Spinal cord (tissue), 10 donors: Measurements from ENCODE around the gene TECPR2. TPM values are rescaled to one million over a fixed set of nuclear protein-coding genes. Genes with fewer than 3 reads are reported as not detected.
A peak's percentile ranks its signal among the peaks of the same experiment; 100 is the strongest.

Experiments used
- DNase-seq, 6 donors: peaks; one replicate each; pipeline versions ENCODE4 v3.0.0 to v3.0.0-alpha.2; 2013 to 2015; ENCODE audit warnings: low spot score in 6 of 6, low read depth in 4 of 6
- H3K27ac ChIP-seq: one replicate; pipeline ENCODE4 v1.5.1; 2013; ENCODE audit warnings: low read depth, low read length, control low read depth
- H3K27me3 ChIP-seq: one replicate; pipeline ENCODE4 v1.6.1; 2013; ENCODE audit warnings: low read length; ENCODE audit not compliant: control insufficient read depth, insufficient read depth
- H3K36me3 ChIP-seq: one replicate; pipeline ENCODE4 v1.6.1; 2013; ENCODE audit warnings: low read length; ENCODE audit not compliant: control insufficient read depth, insufficient read depth
- H3K4me1 ChIP-seq: one replicate; pipeline ENCODE4 v1.6.1; 2013; ENCODE audit warnings: low read length; ENCODE audit not compliant: control insufficient read depth, insufficient read depth
- H3K4me3 ChIP-seq: one replicate; pipeline ENCODE4 v1.5.1; 2013; ENCODE audit warnings: low read depth, low read length, control low read depth
- H3K9me3 ChIP-seq: one replicate; pipeline ENCODE4 v1.6.1; 2013; ENCODE audit warnings: low read length; ENCODE audit not compliant: control insufficient read depth, insufficient read depth
- WGBS: methylation state at CpG from one replicate; pipeline ENCODE4 v1.1.5; 2013; ENCODE audit warnings: missing lambda C conversion rate; ENCODE audit not compliant: insufficient coverage; 5-methylcytosine and 5-hydroxymethylcytosine counted together
- polyA plus RNA-seq, 2 donors: library from polyadenylated mRNA; unstranded; fragments of 120-200 nt; gene quantifications; one replicate each; pipeline ENCODE4 v1.2.1, GENCODE V29; 2013; ENCODE audit not compliant: insufficient read length in 2 of 2
- total RNA-seq, 2 donors: library from RNA; depleted of rRNA in 1 of 2; stranded (reverse); fragments of 120-200 nt in 1 of 2; fragments of >200 nt in 1 of 2; gene quantifications; one replicate each; pipeline versions ENCODE4 v1.2.3 to v1.2.4, GENCODE V29; 2013 to 2014
- donor health status: healthy.

TECPR2 gene
- total and polyA plus RNA-seq, 4 donors, result 19.4 to 48.8 (median 34.6) TPM

DNA sequence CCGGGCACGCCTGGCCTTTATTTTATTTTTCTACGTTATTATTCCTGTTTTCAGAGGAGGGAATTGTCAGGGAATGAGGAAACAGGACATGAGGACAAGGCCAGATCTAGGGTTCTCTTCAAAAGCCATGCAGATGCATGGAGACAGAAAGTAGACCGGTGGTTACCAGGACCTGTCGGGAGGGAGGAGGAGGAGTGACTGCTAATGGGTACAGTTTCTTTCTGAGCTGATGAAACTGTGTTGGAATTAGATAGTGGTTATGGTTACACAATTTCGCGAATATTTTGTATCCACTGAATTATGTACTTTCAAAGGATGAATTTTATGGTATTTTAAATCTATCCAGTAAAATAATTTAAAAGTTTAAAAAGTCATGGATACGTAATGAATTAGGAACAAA is 31.9 kb upstream of the TECPR2 start:
- Histone ChIP-seq H3K4me3 (no peak overlapping the region), H3K27ac (no peak overlapping the region), H3K36me3 (peaks cover 52% of the 10 kb centered on the region), H3K9me3 (no peaks in the 10 kb centered on the region), H3K4me1 (no peaks in the 10 kb centered on the region), H3K27me3 (no peaks in the 10 kb centered on the region)
- 99% methylated on average over 5 of the region's 8 CpGs for WGBS
- DNase-seq, result no peak

DNA sequence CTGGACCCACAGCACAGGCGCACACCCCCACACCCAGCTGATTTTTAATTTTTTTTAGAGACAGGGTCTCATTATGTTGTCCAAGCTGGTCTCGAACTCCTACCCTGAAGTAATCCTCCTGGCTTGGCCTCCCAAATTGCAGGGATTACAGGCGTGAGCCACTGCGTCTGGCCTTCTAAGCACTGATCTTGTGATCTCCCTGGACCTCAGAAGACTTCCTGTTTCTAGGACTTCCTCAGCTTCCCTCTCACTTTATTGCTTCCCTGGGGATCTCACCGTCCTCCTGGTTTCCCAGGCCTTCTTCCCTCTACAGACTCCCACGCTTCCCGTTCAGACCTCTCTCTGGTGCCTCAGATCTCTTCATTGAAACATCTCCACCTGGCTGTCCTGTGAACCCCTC is 29.4 kb upstream of the TECPR2 start:
- no peak overlapping the region for H3K4me3 ChIP-seq
- no peak for DNase-seq
- H3K36me3 ChIP-seq, result peaks cover 65% of the 10 kb centered on the region
- no peaks in the 10 kb centered on the region for H3K4me1 ChIP-seq
- H3K9me3 ChIP-seq, result no peaks in the 10 kb centered on the region
- H3K27me3 ChIP-seq, result no peaks in the 10 kb centered on the region
- H3K27ac ChIP-seq, result no peak overlapping the region
- 82% methylated on average over 7 of the region's 7 CpGs for WGBS

DNA sequence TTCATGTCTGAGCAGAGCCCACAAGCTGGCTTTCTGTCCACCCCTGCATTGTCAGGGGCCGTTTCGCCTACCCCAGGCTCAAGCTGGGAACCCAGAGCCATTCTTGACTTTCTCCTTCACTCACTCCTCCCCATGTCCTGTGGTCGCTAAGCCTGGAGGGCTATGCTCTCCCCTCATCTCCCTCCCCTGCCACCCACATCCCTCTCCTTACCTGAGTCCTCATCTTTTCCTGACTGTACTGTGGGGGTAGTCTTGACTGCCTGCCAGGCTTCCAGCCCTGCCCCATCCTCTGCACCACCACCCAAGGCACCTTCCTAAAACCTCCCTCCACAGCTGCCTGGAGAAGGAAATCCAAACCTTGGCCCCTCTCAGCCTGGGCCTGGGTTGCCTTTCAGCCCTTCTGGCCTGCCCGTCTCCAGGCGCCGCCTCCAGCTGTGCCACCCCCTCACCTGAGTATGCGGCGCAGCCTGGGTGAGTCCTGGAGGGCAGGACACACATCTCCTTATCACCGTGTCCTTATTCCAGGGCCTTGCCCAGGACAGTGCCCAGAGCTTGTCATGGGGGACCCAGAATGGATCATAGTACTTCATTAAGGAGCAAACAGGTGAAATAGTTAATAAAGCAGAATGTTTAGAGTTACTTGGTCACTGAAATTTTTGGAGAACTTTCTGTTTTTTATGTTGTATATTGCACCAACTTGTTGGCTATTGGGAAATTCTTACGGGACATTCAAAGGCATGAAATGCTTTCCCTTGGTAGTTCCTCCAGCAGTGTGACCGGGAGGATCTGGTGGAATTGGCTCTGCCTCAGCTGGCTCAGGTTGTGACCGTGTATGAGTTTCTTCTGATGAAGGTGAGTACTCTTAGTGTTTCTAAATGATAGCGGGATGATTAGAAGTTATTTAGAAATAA is 28.7 kb upstream of the TECPR2 start:
- DNase-seq, result no peak

DNA sequence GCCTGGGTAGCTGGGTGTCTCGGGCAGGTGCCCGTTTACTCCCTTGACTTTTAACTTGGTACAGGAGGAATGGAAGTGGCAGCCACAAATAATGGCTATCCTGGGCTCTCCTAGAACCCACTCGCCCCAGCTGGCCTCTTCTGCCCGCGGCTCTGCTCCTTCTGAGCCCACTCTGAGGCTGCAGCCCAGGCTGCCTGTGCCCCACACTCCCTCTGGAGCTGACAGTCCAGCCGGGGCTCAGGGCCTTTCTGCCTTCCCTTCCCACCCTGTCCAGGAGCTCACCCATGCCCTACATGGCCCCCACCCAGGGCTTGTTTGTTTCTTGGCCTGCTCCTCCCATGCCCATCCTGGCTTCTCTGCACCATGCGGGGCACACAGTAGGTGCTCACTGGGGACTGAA is 27.6 kb upstream of the TECPR2 start:
- no peaks in the 10 kb centered on the region for H3K4me1 ChIP-seq
- WGBS, result 95% methylated on average over 7 of the region's 7 CpGs
- no peaks in the 10 kb centered on the region for H3K9me3 ChIP-seq
- DNase-seq, result no peak
- peaks cover 71% of the 10 kb centered on the region for H3K36me3 ChIP-seq
- no peak overlapping the region for H3K27ac ChIP-seq
- no peak overlapping the region for H3K4me3 ChIP-seq
- H3K27me3 ChIP-seq, result no peaks in the 10 kb centered on the region

More for the DNA sequence above, 28.7 kb upstream of the TECPR2 start:
- no peak overlapping the region for H3K4me3 ChIP-seq
- no peaks in the 10 kb centered on the region for H3K27me3 ChIP-seq
- WGBS, result 95% methylated on average over 9 of the region's 13 CpGs
- no peaks in the 10 kb centered on the region for H3K9me3 ChIP-seq
- H3K4me1 ChIP-seq, result no peaks in the 10 kb centered on the region
- no peak overlapping the region for H3K27ac ChIP-seq
- H3K36me3 ChIP-seq, result peaks cover 66% of the 10 kb centered on the region

DNA sequence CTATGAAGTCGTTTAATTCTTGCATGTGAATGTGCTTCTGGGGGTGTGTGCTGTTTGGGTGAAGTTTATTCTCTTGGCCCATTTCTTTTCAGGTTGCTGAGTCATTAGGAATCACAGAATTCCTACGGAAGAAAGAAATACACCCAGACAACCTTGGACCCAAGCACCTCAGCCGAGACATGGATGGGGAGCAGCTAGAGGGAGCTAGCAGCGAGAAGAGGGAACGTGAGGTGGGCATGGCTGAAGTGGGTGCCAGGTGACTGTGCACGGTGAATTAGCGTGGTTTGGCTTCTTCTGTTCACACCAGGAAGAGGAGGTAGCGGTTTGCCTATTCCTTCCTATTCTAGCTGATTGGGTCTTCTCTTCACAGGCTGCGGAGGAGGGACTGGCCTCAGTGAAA is 24.0 kb upstream of the TECPR2 start:
- H3K9me3 ChIP-seq, result no peaks in the 10 kb centered on the region
- WGBS, result 94% methylated on average over 6 of the region's 9 CpGs
- peaks cover 78% of the 10 kb centered on the region for H3K36me3 ChIP-seq
- no peaks in the 10 kb centered on the region for H3K27me3 ChIP-seq
- no peak for DNase-seq
- no peak overlapping the region for H3K4me3 ChIP-seq
- no peak overlapping the region for H3K27ac ChIP-seq
- H3K4me1 ChIP-seq, result peaks cover 3% of the 10 kb centered on the region

DNA sequence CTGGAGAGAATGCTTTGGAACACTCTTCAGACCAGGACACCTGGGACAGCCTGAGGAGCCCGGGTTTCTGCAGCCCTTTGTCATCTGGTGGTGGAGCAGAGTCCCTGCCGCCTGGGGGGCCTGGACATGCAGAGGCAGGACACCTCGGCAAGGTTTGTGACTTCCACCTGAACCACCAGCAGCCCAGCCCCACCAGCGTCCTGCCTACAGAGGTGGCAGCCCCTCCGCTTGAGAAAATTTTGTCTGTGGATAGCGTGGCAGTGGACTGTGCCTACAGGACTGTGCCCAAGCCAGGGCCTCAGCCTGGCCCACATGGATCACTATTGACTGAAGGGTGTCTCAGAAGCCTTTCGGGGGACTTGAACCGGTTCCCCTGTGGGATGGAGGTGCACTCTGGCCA is 21.2 kb upstream of the TECPR2 start:
- 100% methylated on average over 8 of the region's 8 CpGs for WGBS
- Histone ChIP-seq H3K4me3 (no peak overlapping the region), H3K36me3 (peaks cover 82% of the 10 kb centered on the region), H3K27ac (no peak overlapping the region), H3K27me3 (no peaks in the 10 kb centered on the region), H3K9me3 (no peaks in the 10 kb centered on the region), H3K4me1 (peaks cover 16% of the 10 kb centered on the region)
- no peak for DNase-seq

DNA sequence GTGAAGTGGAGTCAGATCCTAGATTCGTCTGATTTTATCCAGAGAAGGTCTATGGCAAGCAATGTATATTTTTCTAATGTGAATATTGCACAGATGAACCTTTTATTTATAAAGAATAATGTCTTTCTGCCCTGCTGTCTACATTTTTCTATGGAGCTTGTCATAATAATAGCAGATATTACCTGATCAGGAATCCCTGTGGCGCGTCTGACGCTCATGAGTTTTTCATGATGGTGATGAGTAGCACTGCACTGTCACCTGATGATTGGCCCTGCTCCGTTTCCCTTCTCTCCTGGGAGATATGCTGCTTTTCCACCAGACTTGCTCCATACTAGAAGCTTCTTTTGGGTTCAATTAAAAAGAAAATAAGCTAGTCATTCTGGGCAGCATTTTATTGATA is 20.5 kb upstream of the TECPR2 start:
- Histone ChIP-seq H3K9me3 (no peaks in the 10 kb centered on the region), H3K36me3 (peaks cover 80% of the 10 kb centered on the region), H3K27ac (no peak overlapping the region), H3K4me3 (no peak overlapping the region), H3K4me1 (peaks cover 16% of the 10 kb centered on the region), H3K27me3 (no peaks in the 10 kb centered on the region)
- no CpG with 5 or more reads among the region's 5 CpGs for WGBS
- no peak for DNase-seq

DNA sequence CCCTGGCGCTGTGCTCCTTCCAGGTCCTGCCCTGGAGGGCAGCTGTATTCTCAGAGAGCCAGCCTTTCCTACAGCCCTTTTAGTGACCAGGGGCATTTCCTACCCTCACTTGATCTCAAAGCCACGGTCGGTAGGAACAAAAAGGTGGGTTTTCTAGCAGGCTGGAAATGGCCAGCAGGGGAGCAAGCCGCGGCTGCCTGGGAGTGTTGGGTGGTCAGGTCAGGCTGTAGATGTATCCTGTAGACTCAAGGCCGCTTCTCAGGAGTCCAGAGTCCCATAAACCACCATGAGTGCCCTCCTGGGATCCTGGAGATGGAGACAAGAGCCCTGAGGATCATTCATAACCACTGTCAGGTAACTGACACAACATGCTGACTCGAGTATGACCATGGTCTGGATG is 18.7 kb upstream of the TECPR2 start:
- peaks cover 16% of the 10 kb centered on the region for H3K4me1 ChIP-seq
- DNase-seq, result no peak
- no peaks in the 10 kb centered on the region for H3K27me3 ChIP-seq
- H3K9me3 ChIP-seq, result no peaks in the 10 kb centered on the region
- peak overlapping the region; percentile 15 for H3K27ac ChIP-seq
- no peak overlapping the region for H3K4me3 ChIP-seq
- peaks cover 85% of the 10 kb centered on the region for H3K36me3 ChIP-seq
- WGBS, result 97% methylated on average over 4 of the region's 7 CpGs

DNA sequence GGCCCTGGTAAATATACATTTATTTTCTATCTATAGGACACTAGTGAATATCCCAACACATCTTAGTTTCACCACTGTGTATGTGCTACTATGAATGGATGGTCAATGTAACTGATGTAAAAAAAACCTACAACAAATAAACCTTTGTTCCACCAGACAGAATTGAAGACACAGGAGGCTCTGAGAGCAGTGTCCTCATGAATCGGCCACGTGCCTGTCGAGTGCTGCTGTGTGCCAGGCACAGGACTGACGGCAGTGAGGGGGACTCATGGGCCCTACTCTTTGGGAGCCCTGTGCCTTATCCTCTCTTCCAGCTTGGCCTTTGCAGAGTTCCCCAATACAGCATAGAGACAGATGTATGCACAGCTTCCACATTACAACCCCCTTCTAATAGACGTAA is 18.3 kb upstream of the TECPR2 start:
- 55% methylated on average over 5 of the region's 5 CpGs for WGBS
- no peak overlapping the region for H3K27ac ChIP-seq
- peaks cover 82% of the 10 kb centered on the region for H3K36me3 ChIP-seq
- DNase-seq, result peak in 1 of 6 donors; percentile 57
- peaks cover 16% of the 10 kb centered on the region for H3K4me1 ChIP-seq
- H3K4me3 ChIP-seq, result no peak overlapping the region
- no peaks in the 10 kb centered on the region for H3K9me3 ChIP-seq
- H3K27me3 ChIP-seq, result no peaks in the 10 kb centered on the region

DNA sequence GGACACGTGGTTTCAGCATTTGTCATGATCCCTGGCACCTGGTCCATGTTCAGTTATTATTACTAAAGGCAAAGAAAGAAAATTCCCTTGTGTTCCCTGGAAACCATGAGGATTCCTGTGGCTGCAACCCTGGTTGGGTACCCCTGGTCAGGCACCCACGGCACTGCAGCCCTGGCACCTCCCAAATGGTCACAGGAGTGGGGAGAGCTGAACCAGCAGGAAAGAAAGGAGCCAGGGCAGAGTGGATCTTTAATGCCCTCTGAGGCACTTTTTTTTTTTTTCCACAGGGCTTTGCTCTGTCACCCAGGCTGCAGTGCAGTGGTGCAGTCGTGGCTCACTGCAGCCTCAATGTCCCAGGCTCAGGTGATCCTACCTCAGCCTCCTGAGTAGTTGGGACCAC is 17.5 kb upstream of the TECPR2 start:
- H3K27me3 ChIP-seq, result no peaks in the 10 kb centered on the region
- no peak for DNase-seq
- no peak overlapping the region for H3K4me3 ChIP-seq
- WGBS, result 92% methylated on average over 3 of the region's 3 CpGs
- no peaks in the 10 kb centered on the region for H3K9me3 ChIP-seq
- H3K27ac ChIP-seq, result peak overlapping the region; percentile 57
- H3K4me1 ChIP-seq, result peaks cover 16% of the 10 kb centered on the region
- peaks cover 82% of the 10 kb centered on the region for H3K36me3 ChIP-seq
